Astrocyte of the spinal cord (primary cell): ENCODE results near the gene ZMAT5.

Experiments used
- DNase-seq: peaks from one replicate; pipeline ENCODE4 v3.0.0; 2011; ENCODE audit warnings: low read depth, low spot score
- H3K4me3 ChIP-seq: 2 replicates; pipeline ENCODE4 v1.5.1; 2011; ENCODE audit warnings: low read depth, mild to moderate bottlenecking, low read length, moderate library complexity
- CTCF ChIP-seq: IDR thresholded peaks from 2 replicates; pipeline ENCODE4 v1.5.1; 2012; ENCODE audit warnings: low read depth, mild to moderate bottlenecking, low read length, inconsistent platforms
- in situ Hi-C: cut with HindIII; loops from 2 replicates; pipeline ENCODE4 v1.10.0; 2017; ENCODE audit warnings: low sequenced_read_pairs

The ZMAT5 gene

DNA sequence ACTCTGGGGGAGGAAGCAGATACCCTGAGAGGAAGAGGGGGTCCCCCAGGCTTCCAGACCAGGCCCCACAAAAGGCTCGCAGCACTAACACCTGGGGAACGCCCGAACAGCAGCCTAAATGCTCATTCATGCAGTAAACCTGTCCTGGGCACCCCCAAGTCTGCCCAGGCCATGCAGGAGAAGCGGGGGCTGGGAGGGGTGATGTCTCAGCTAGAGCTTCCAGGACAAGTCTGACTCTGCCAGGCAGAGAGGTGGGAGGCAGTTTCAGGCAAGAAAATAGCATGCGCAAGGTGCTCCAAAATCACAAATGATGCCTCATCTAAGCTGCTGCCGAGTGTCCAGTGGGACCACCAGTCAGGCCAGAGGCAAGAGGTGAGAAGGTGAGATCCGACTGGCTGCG lies 32.4 kb downstream of the ZMAT5 start:
- TF ChIP-seq CTCF = no peak
- in situ Hi-C loops = no loop called here

GRCh38 chr22:29733362-29734201 lies 33.2 kb downstream of the ZMAT5 start:
- DNase-seq = no peak
- no peak for TF ChIP-seq CTCF
- in situ Hi-C loops = no loop called here
- H3K4me3 ChIP-seq = no peak overlapping the region

More for the DNA sequence above, 32.4 kb downstream of the ZMAT5 start:
- no peak for DNase-seq
- H3K4me3 ChIP-seq = no peak overlapping the region

DNA sequence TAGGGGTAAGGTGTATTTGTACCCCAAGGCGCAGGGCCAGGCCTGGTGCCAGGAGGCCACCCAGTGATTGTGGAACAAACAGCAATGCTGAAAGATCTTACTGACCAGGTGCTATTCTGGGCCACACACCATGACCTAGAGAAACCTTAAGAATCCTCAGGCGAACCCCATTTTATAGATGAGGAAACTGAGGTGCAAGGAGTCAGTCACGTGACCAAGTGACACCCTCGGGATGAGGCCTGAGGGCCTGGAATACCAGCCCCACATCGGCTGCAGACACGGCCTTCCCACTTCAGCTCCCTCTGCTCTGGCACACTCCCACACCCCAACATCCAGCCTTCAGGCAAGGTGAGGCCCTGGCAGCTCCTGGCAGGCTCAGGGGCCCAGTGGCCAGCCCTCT lies 33.9 kb downstream of the ZMAT5 start:
- no peak for TF ChIP-seq CTCF

DNA sequence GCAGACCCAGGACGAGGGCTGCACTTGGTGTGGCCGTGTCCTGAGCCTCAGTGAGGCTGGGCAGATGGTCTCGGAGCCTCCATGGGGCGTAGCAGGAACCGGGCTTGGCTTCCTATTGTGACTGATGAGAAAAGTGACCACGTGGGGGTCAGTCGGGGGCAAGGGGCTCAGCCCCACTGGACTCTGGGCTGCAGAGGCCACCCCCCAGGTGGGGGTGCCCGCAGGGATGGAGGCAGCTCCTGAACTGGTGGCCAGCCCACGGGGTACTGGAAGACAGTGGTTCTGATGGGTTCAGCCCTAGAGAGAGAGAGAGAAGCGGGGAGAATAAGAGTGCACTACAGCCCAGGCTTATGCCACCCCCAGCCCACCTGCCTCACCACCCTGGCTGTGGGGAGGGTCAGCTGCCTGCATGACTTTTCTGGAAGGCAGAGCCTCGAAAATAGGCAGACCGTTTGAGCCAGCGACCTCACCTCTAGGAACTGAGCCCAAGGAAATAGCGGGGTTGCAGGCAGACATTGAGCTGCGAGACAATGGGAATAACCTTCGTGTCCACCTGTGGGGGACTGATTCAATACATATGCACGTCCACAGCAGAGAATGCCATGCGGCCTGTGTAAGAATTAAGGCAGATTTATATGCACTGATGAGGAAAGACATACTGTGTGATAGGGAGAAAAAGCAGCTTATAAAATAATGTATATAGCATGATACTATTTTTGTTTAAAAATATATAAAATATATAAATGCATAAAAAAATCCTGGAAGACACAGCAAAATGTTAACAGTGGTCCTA lies 35.6 kb downstream of the ZMAT5 start:
- DNase-seq = no peak
- in situ Hi-C loops = no loop called here
- no peak overlapping the region for H3K4me3 ChIP-seq
- no peak for TF ChIP-seq CTCF

More for the DNA sequence above, 33.9 kb downstream of the ZMAT5 start:
- DNase-seq = no peak
- in situ Hi-C loops = no loop called here
- no peak overlapping the region for H3K4me3 ChIP-seq

- DNase-seq = no peak
- no peak overlapping the region for H3K4me3 ChIP-seq
- TF ChIP-seq CTCF = no peak
- in situ Hi-C loops = no loop called here
These were observed 37.6 kb downstream of the ZMAT5 start for GRCh38 chr22:29729161-29729560.

DNA sequence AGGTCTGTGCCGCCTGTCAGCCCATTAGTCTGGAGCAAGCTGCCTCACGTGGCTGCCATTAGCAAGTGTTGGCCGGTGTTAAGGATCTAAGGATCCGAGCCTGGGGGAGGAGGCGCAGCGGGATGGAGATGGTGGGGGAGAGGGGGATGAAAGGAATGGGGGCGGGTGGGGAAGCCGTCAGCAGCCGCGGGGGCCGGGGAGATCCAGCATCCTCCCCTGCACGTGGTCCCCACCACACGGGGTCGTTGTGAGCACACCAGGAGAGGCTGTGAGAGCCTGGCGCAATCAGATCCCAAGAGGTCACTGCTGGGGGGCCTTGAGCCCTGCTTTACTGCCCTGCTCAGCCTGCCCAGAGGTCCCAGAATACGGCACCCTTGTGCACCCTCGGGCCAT lies 39.7 kb downstream of the ZMAT5 start:
- no peak for DNase-seq
- peak; percentile 54 for TF ChIP-seq CTCF
- in situ Hi-C loops = no loop called here
- H3K4me3 ChIP-seq = no peak overlapping the region
